A673 (cell line): ENCODE measurements around the gene UCN3. TPM values are rescaled to one million over a fixed set of nuclear protein-coding genes. Genes with fewer than 3 reads are reported as not detected.

Experiments used
- BruUV-seq: library from RNA; stranded (reverse); fragments of 400-500 nt; replicated peaks from 2 replicates; lab custom pipeline; 2021; lab: Mats Ljungman, UMichigan
- CTCF ChIA-PET: fragments of 300-600 bp; sonication (Branson Sonifier 250); formaldehyde crosslinking; loops from one replicate; lab custom pipeline; 2022; ENCODE audit warnings: antibody characterized with exemption; lab: Charles Lee
- POLR2A ChIA-PET: fragments of 300-600 bp; sonication (Branson Sonifier 250); formaldehyde crosslinking; loops from one replicate; lab custom pipeline; 2022; ENCODE audit warnings: antibody characterized with exemption; ENCODE audit not compliant: low non-redundant PET; lab: Charles Lee
- DNase-seq: peaks from one replicate; pipeline ENCODE4 v3.0.0-alpha.2; 2015; ENCODE audit warnings: low spot score
- H3K27ac ChIP-seq: fragments of 200-600 bp; sonication (generic); 2 replicates; pipeline ENCODE4 v1.5.1; 2016; ENCODE audit warnings: mixed run types, low read depth, mild to moderate bottlenecking, mixed read lengths, antibody characterized with exemption, low read length; ENCODE audit not compliant: poor library complexity, severe bottlenecking
- H3K27me3 ChIP-seq: fragments of 200-600 bp; sonication (generic); replicated peaks from 2 replicates; pipeline ENCODE4 v1.6.1; 2017; ENCODE audit warnings: mixed run types, low read depth, mild to moderate bottlenecking, mixed read lengths, antibody characterized with exemption, low read length; ENCODE audit not compliant: insufficient read depth, poor library complexity
- H3K36me3 ChIP-seq: fragments of 200-600 bp; sonication (generic); 2 replicates; pipeline ENCODE4 v1.6.1; 2016; ENCODE audit warnings: mixed run types, mild to moderate bottlenecking, mixed read lengths, antibody characterized with exemption, low read length; ENCODE audit not compliant: insufficient read depth, poor library complexity, severe bottlenecking
- H3K4me1 ChIP-seq: fragments of 200-600 bp; sonication (generic); 2 replicates; pipeline ENCODE4 v1.6.1; 2017; ENCODE audit warnings: mixed run types, mild to moderate bottlenecking, mixed read lengths, antibody characterized with exemption, low read length; ENCODE audit not compliant: insufficient read depth, poor library complexity, severe bottlenecking
- H3K4me3 ChIP-seq: fragments of 200-600 bp; sonication (generic); 2 replicates; pipeline ENCODE4 v1.5.1; 2016; ENCODE audit warnings: low read depth, mixed run types, mild to moderate bottlenecking, mixed read lengths, low read length; ENCODE audit not compliant: poor library complexity, severe bottlenecking
- H3K9me3 ChIP-seq: fragments of 200-600 bp; sonication (generic); 2 replicates; pipeline ENCODE4 v1.6.1; 2016; ENCODE audit warnings: mixed run types, low read depth, mild to moderate bottlenecking, mixed read lengths, antibody characterized with exemption, low read length; ENCODE audit not compliant: poor library complexity, severe bottlenecking
- CTCF ChIP-seq: fragments of 300-800, 200-600 bp; sonication (generic); conservative IDR thresholded peaks from 2 replicates; pipeline ENCODE4 v1.5.1; 2017; ENCODE audit warnings: low read depth, mild to moderate bottlenecking, antibody characterized with exemption, low read length, moderate library complexity, mixed read lengths
- EZH2 ChIP-seq: fragments of 200-600 bp; sonication (generic); IDR thresholded peaks from 2 replicates; pipeline ENCODE4 v1.6.1; 2017; ENCODE audit warnings: borderline replicate concordance, low read depth, mild to moderate bottlenecking, mixed read lengths, antibody characterized with exemption, low read length; ENCODE audit not compliant: poor library complexity, severe bottlenecking
- intact Hi-C: fragments of 100-400 bp; cut with micrococcal nuclease; formaldehyde crosslinking; loops from one replicate; pipeline ENCODE4 v1.10.0; 2022; ENCODE audit not compliant: unreplicated experiment
- total RNA-seq: library from RNA; stranded (reverse); gene quantifications from 2 replicates; pipeline ENCODE4 v1.2.3, GENCODE V29; 2021

Gene UCN3
- total RNA-seq, 1 experiment from 2014 or later = not detected

DNA sequence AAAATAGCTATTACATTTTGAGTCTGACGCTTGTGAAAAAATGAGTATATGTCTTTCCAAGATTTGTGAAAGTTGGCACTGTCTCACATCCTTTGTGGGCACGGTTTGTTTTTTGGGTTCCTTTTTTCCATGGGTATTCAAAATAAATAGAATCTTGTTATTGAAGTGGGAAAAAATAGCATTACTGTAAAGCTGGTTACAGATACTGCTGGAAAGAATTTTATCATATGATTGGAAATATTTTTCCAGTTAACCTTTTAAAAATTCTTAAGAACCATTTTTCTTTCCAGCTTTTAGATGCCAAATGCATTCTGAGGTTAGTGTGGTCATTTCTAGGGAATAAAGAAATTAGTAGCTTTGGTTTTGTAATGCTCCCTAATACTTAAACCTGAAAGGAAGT, 59.0 kb downstream of the UCN3 start:
- BruUV-seq = no TSS peak
- H3K36me3 ChIP-seq = peaks cover 4% of the 10 kb centered on the region
- H3K27me3 ChIP-seq = no peaks in the 10 kb centered on the region
- POLR2A ChIA-PET = no interaction called here
- no peak overlapping the region for H3K27ac ChIP-seq
- no peak overlapping the region for H3K4me3 ChIP-seq
- intact Hi-C loops = no loop called here
- H3K4me1 ChIP-seq = peaks cover 27% of the 10 kb centered on the region
- no peak for DNase-seq
- CTCF ChIA-PET = no interaction called here
- TF ChIP-seq CTCF (no peak), EZH2 (no peak)
- peaks cover 9% of the 10 kb centered on the region for H3K9me3 ChIP-seq

Other genes with a start within 250 kb of the UCN3 start
- 0.48 and 0.58 TPM in 2 replicates for gene AKR1C8, start 179.8 kb upstream of the UCN3 start, total RNA-seq
- gene AKR1C4, start 168.1 kb upstream of the UCN3 start, total RNA-seq = not detected in 2 replicates
- gene TUBAL3, start 39.9 kb downstream of the UCN3 start, total RNA-seq = 0.19 TPM in 1 of 2 replicates, not detected in the other
- 64.3 and 71.4 TPM in 2 replicates for gene NET1, start 47.6 kb downstream of the UCN3 start, total RNA-seq
- gene CALML5, start 134.6 kb downstream of the UCN3 start, total RNA-seq = not detected in 2 replicates
- gene CALML3, start 160.0 kb downstream of the UCN3 start, total RNA-seq = not detected in 2 replicates